Gastrocnemius medialis (tissue), 4 donors: ENCODE data around the gene GLI2. TPM values are rescaled to one million over a fixed set of nuclear protein-coding genes. Genes with fewer than 3 reads are reported as not detected.

Experiments used
- ATAC-seq, 2 donors: fragments of 150-250 bp; one replicate each; pipeline ENCODE4 v1.9.1; 2016
- DNase-seq, 2 donors: peaks; one replicate each; pipeline ENCODE4 v3.0.0-alpha.2; 2019
- H3K27ac ChIP-seq, 4 donors: fragments of 200-600 bp; sonication (generic); 1 replicate in 1 of 4; 2 replicates in 3 of 4; pipeline ENCODE4 v1.5.1; 2016 to 2018; ENCODE audit warnings: mild to moderate bottlenecking in 2 of 4, moderate library complexity in 1 of 4
- H3K27me3 ChIP-seq, 3 donors: fragments of 200-600 bp; sonication (generic) in 2 of 3; 1 replicate in 1 of 3; 2 replicates in 2 of 3; pipeline versions ENCODE4 v1.5.1 to v1.6.0; 2016 to 2019; ENCODE audit warnings: mild to moderate bottlenecking in 1 of 3, moderate library complexity in 1 of 3
- H3K36me3 ChIP-seq, 2 donors: fragments of 200-600 bp; sonication (generic) in 1 of 2; one replicate each; pipeline ENCODE4 v1.5.1; 2017 to 2018
- H3K4me1 ChIP-seq, 2 donors: fragments of 200-600 bp; sonication (generic) in 1 of 2; one replicate each; pipeline ENCODE4 v1.5.1; 2016 to 2017; ENCODE audit warnings: mild to moderate bottlenecking in 2 of 2
- H3K4me3 ChIP-seq, 4 donors: fragments of 200-600 bp; sonication (generic) in 3 of 4; 1 replicate in 1 of 4; 2 replicates in 3 of 4; pipeline ENCODE4 v1.5.1; 2016 to 2019; ENCODE audit warnings: mild to moderate bottlenecking in 2 of 4
- H3K9me3 ChIP-seq, 3 donors: fragments of 200-600 bp; sonication (generic) in 2 of 3; 1 replicate in 1 of 3; 2 replicates in 2 of 3; pipeline ENCODE4 v1.5.1; 2016 to 2019
- POLR2A ChIP-seq, 2 donors: fragments of 450-650 bp; IDR thresholded peaks; one replicate each; pipeline ENCODE4 v1.6.1; 2017; ENCODE audit warnings: antibody characterized with exemption in 2 of 2, mild to moderate bottlenecking in 2 of 2, moderate library complexity in 2 of 2
- in situ Hi-C, 4 donors: fragments of 200-750 bp; cut with MboI; loops; one replicate each; pipeline versions ENCODE4 v1.15.0 to v1.8.0; 2017; ENCODE audit warnings: low sequenced_read_pairs in 4 of 4
- intact Hi-C: fragments of 100-400 bp; cut with DNase I; formaldehyde crosslinking; loops from one replicate; pipeline ENCODE4 v1.15.1; 2023; ENCODE audit warnings: low total_unique reads
- total RNA-seq, 4 donors: library from RNA; depleted of rRNA; stranded (reverse); fragments of >200 nt; gene quantifications; one replicate each; pipeline versions ENCODE4 v1.1.0 to v1.2.3, GENCODE V29; 2016
- TF ChIP-seq, protein P1 (sequence below), 5 experiments: fragments of 450-650 bp in 3 of 5; fragments of 200-600 bp in 2 of 5; sonication (generic) in 2 of 5; IDR thresholded peaks in 4 of 5; conservative IDR thresholded peaks in 1 of 5; 1 replicate in 4 of 5; 2 replicates in 1 of 5; pipeline ENCODE4 v1.5.1; 2016 to 2019; ENCODE audit warnings: antibody characterized with exemption in 5 of 5, mild to moderate bottlenecking in 3 of 5, moderate library complexity in 3 of 5

Gene GLI2
- total RNA-seq, 4 donors from 2014 or later = 0.27 to 0.49 (median 0.29) TPM

DNA sequence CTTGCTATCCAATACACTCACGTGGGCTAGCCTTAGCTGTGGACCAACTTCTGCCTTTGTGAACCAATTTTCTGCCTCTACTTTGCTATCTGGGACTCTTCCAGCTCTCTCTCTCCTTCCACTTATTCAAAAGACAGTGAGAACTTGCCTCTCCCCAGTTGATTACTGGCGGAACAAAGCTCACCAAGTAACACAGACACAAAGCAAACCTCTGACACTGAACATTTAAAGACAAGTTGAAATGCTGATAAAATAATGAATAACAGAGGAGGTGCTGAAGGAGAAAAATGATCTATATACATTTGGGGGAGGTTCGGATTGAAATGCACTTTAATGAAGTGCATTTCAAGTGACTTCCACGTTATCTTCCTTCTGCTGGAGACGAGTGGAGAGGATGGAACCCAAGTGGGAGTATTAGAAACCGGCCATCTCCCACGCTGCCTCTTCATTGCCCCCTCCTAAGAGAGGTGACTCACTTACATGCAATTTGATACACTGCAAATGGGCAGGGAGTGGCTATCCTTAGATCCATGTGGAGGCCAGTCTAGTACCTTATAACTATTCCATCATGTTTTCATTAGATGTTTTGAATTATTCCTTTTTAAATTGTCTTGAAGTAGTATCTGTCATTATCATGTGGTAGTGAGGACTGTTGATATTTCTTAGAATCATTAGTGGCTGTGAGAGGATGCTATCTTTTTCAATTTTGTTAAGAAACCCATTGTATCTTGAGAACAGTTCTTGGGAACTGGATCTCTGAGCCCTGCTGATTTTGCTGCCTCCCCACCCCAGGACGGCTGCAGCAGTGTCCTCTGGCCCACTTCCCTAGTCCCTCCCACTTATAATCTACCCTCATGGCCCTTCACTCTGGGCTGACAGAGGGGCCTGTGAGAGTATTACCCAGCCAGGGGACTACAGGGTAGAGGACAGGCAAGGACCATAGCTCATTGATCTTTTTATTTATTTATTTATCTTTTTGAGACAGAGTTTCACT lies 6.0 kb upstream of the GLI2 start:
- Histone ChIP-seq H3K36me3 (no peaks in the 10 kb centered on the region), H3K27ac (no peak overlapping the region), H3K27me3 (peaks cover 4 to 6% (median 5%) of the 10 kb centered on the region in 3 donors), H3K4me1 (no peaks in the 10 kb centered on the region), H3K9me3 (peaks cover 0 to 4% (median 0%) of the 10 kb centered on the region in 3 donors), H3K4me3 (no peak overlapping the region)
- TF ChIP-seq, protein P1, sequence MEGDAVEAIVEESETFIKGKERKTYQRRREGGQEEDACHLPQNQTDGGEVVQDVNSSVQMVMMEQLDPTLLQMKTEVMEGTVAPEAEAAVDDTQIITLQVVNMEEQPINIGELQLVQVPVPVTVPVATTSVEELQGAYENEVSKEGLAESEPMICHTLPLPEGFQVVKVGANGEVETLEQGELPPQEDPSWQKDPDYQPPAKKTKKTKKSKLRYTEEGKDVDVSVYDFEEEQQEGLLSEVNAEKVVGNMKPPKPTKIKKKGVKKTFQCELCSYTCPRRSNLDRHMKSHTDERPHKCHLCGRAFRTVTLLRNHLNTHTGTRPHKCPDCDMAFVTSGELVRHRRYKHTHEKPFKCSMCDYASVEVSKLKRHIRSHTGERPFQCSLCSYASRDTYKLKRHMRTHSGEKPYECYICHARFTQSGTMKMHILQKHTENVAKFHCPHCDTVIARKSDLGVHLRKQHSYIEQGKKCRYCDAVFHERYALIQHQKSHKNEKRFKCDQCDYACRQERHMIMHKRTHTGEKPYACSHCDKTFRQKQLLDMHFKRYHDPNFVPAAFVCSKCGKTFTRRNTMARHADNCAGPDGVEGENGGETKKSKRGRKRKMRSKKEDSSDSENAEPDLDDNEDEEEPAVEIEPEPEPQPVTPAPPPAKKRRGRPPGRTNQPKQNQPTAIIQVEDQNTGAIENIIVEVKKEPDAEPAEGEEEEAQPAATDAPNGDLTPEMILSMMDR (IDR thresholded peaks at IDR 0.05 in 4 of 5, conservative IDR thresholded peaks at IDR 0.05 in 1 of 5) = no peak
- no peak for TF ChIP-seq POLR2A (IDR thresholded peaks at IDR 0.05)
- in situ Hi-C loops (no loop called here), intact Hi-C loops (loop anchor here (10.0 kb wide), 2 partner anchors 135 to 1985 kb away; no protein-coding TSS in a partner anchor)
- ATAC-seq = peak; percentile 61 to 96
- DNase-seq = no peak

DNA sequence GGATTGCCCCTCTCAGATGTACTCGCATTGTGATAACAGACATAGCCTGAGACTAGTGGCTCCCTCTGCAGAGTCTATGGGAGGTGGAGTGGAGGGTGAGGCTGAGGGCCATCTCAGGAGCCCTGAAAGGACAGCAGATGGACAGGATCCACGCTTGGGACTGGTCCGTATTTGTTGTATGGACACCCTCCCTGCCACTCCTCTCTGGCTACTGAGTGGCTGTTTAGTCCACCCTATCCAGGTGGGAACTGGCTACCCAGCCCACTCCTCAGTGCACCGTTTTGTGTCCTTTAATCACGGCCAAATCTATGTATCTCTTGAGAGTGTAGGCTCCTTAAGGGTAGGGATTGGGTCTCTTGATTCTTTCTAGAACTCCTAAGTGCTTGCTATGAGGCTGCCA lies 4.5 kb upstream of the GLI2 start:
- H3K9me3 ChIP-seq = no peaks in the 10 kb centered on the region
- ATAC-seq = no peak
- peaks cover 13 to 15% (median 14%) of the 10 kb centered on the region in 3 donors for H3K27me3 ChIP-seq
- intact Hi-C loops (loop anchor here (10.0 kb wide), 2 partner anchors 134 to 1986 kb away; no protein-coding TSS in a partner anchor), in situ Hi-C loops (no loop called here)
- no peak overlapping the region for H3K4me3 ChIP-seq
- peaks cover 0 to 4% of the 10 kb centered on the region in 2 donors for H3K4me1 ChIP-seq
- TF ChIP-seq POLR2A (IDR thresholded peaks at IDR 0.05) = no peak
- TF ChIP-seq, protein P1 (IDR thresholded peaks at IDR 0.05 in 4 of 5, conservative IDR thresholded peaks at IDR 0.05 in 1 of 5) = no peak
- H3K27ac ChIP-seq = no peak overlapping the region
- H3K36me3 ChIP-seq = no peaks in the 10 kb centered on the region
- DNase-seq = no peak

DNA sequence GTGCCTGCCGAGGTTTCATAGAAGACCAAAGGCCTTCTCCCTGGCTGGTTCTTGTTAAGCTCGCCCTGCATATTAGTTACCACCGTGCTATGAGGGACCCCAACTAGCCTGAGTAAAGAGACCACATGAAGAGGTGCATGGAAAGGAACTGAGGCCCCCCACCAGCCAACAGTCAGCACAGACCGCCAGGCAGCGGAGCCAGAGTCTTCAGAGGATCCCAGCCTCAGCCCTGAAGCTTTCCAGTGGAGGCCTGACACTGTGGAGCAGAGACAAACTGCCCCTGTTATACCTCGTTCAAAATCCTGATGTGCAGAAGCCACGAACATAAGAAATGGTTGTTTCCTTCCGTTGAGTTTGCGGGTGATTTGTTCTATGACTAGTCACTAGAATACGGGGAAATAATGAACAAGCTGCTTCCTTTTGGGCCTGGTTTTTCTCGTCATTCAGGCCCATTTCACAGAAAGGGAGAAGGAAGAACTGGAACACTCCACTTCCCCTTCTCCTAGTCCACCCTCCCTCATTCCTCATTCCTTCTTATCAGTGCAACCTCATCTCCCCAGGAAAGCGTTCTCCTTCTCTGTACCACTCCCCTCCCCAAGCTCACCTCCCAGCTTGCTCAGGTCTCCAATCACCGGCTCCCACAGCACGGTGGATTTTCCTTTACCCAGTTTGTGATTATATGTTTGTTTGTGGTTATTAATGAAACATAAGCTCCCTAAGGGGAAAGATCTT lies 3.0 kb upstream of the GLI2 start:
- Histone ChIP-seq H3K4me3 (no peak overlapping the region), H3K27me3 (peaks cover 28 to 30% (median 29%) of the 10 kb centered on the region in 3 donors), H3K4me1 (peaks cover 0 to 19% of the 10 kb centered on the region in 2 donors), H3K36me3 (no peaks in the 10 kb centered on the region), H3K27ac (no peak overlapping the region), H3K9me3 (no peaks in the 10 kb centered on the region)
- intact Hi-C loops = loop anchor here (10.0 kb wide), 2 partner anchors 132 to 1988 kb away; no protein-coding TSS in a partner anchor
- in situ Hi-C loops = no loop called here
- TF ChIP-seq, protein P1 (IDR thresholded peaks at IDR 0.05 in 4 of 5, conservative IDR thresholded peaks at IDR 0.05 in 1 of 5) = no peak
- TF ChIP-seq POLR2A (IDR thresholded peaks at IDR 0.05) = no peak
- DNase-seq (no peak), ATAC-seq (no peak)

- no peak overlapping the region for H3K27ac ChIP-seq
- H3K4me3 ChIP-seq = no peak overlapping the region
- H3K36me3 ChIP-seq = no peaks in the 10 kb centered on the region
- peaks cover 0 to 22% of the 10 kb centered on the region in 2 donors for H3K4me1 ChIP-seq
- DNase-seq (no peak), ATAC-seq (no peak)
- no peak for TF ChIP-seq POLR2A (IDR thresholded peaks at IDR 0.05)
- TF ChIP-seq, protein P1 (IDR thresholded peaks at IDR 0.05 in 4 of 5, conservative IDR thresholded peaks at IDR 0.05 in 1 of 5) = no peak
- in situ Hi-C loops = no loop called here
- intact Hi-C loops = loop anchor here (10.0 kb wide), 2 partner anchors 131 to 1989 kb away; no protein-coding TSS in a partner anchor
- H3K27me3 ChIP-seq = peaks cover 35 to 37% (median 36%) of the 10 kb centered on the region in 3 donors
- H3K9me3 ChIP-seq = no peaks in the 10 kb centered on the region
Observed at GRCh38 chr2:120733238-120733932, 2.3 kb upstream of the GLI2 start.
